ENCODE results near the gene TRMT112. TPM values are rescaled to one million over a fixed set of nuclear protein-coding genes. Genes with fewer than 3 reads are reported as not detected.

Gene TRMT112
- total and polyA plus RNA-seq, 10 of the 15 experiments (the other 5 are each of a cell fraction or from before 2014, with no cell fraction given): 212 to 455 (median 308) TPM

DNA sequence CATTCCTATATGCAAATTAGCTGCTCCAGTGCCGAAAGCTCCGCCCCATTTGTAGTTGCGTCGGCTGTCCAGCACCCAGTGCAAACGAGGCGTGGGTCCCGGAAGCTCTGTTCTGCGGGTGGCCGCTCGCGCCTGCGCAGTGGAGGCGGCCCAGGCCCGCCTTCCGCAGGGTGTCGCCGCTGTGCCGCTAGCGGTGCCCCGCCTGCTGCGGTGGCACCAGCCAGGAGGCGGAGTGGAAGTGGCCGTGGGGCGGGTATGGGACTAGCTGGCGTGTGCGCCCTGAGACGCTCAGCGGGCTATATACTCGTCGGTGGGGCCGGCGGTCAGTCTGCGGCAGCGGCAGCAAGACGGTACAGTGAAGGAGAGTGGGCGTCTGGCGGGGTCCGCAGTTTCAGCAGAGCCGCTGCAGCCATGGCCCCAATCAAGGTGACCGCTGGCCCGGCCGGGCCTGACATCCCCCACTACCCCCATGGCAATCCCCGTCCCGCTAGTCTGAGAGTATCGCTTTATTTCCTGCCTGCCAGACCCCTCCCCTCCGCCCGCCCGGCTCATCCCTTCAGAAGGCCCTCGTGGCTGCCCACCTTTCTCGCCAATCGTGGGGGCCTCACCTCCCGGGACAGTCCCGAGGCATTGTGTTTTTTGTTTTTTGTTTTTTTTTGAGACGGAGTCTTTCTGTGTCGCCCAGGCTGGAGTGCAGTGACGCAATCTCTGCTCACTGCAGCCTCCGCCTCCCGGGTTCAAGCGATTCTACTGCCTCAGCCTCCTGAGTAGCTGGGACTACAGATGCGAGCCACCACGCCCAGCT, 804 bp upstream of the TRMT112 start, which contains the start of gene PRDX5 (continued):
- TF ChIP-seq GABPA (IDR thresholded peaks at IDR 0.05; ENCODE audit: low read depth) (no peak), DPF2 (IDR thresholded peaks at IDR 0.05) (peak; percentile 77; the same call in 1 of the 2 replicates), EGR1 (IDR thresholded peaks at IDR 0.05; ENCODE audit: borderline replicate concordance in 1 of 2, low read depth in 2 of 2, low read length in 2 of 2) (no peak), TCF12 (IDR thresholded peaks at IDR 0.05; ENCODE audit: low read depth, low read length) (0 out of 2 replicates have a peak, but pooled peaks have one; percentile 37), CEBPB (IDR thresholded peaks at IDR 0.05; ENCODE audit: borderline replicate concordance in 1 of 2, low read depth in 2 of 2, low read length in 2 of 2) (no peak), SMC3 (IDR thresholded peaks at IDR 0.05; ENCODE audit: borderline replicate concordance, low read length) (peak; percentile 47), ZNF274 (IDR thresholded peaks at IDR 0.05; ENCODE audit: insufficient read depth, insufficient read length) (no peak), NFIC (IDR thresholded peaks at IDR 0.05; ENCODE audit: low read depth, low read length) (no peak), NFYA (IDR thresholded peaks at IDR 0.05; ENCODE audit: borderline replicate concordance, low read depth, low read length) (no peak), RBBP5 (conservative IDR thresholded peaks at IDR 0.05) (no peak), FOXK2 (IDR thresholded peaks at IDR 0.05) (no peak), ETV6 (conservative IDR thresholded peaks at IDR 0.05 in 1 of 2, IDR thresholded peaks at IDR 0.05 in 1 of 2; ENCODE audit: borderline replicate concordance in 1 of 2, low read depth in 1 of 2) (no peak), CHD4 (IDR thresholded peaks at IDR 0.05) (no peak)
- TF ChIP-seq, protein P1, sequence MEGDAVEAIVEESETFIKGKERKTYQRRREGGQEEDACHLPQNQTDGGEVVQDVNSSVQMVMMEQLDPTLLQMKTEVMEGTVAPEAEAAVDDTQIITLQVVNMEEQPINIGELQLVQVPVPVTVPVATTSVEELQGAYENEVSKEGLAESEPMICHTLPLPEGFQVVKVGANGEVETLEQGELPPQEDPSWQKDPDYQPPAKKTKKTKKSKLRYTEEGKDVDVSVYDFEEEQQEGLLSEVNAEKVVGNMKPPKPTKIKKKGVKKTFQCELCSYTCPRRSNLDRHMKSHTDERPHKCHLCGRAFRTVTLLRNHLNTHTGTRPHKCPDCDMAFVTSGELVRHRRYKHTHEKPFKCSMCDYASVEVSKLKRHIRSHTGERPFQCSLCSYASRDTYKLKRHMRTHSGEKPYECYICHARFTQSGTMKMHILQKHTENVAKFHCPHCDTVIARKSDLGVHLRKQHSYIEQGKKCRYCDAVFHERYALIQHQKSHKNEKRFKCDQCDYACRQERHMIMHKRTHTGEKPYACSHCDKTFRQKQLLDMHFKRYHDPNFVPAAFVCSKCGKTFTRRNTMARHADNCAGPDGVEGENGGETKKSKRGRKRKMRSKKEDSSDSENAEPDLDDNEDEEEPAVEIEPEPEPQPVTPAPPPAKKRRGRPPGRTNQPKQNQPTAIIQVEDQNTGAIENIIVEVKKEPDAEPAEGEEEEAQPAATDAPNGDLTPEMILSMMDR (IDR thresholded peaks at IDR 0.05 in 2 of 3, conservative IDR thresholded peaks at IDR 0.05 in 1 of 3; ENCODE audit: control insufficient read depth in 2 of 3, extremely low read depth in 1 of 3, insufficient read depth in 1 of 3, low read depth in 3 of 3, low read length in 3 of 3): peak; percentile 41 to 91 (median 41); a peak in 5 of 6 replicates
- TF ChIP-seq, protein P2, sequence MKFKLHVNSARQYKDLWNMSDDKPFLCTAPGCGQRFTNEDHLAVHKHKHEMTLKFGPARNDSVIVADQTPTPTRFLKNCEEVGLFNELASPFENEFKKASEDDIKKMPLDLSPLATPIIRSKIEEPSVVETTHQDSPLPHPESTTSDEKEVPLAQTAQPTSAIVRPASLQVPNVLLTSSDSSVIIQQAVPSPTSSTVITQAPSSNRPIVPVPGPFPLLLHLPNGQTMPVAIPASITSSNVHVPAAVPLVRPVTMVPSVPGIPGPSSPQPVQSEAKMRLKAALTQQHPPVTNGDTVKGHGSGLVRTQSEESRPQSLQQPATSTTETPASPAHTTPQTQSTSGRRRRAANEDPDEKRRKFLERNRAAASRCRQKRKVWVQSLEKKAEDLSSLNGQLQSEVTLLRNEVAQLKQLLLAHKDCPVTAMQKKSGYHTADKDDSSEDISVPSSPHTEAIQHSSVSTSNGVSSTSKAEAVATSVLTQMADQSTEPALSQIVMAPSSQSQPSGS (IDR thresholded peaks at IDR 0.05; ENCODE audit: low read length): no peak
- TF ChIP-seq, protein P3, sequence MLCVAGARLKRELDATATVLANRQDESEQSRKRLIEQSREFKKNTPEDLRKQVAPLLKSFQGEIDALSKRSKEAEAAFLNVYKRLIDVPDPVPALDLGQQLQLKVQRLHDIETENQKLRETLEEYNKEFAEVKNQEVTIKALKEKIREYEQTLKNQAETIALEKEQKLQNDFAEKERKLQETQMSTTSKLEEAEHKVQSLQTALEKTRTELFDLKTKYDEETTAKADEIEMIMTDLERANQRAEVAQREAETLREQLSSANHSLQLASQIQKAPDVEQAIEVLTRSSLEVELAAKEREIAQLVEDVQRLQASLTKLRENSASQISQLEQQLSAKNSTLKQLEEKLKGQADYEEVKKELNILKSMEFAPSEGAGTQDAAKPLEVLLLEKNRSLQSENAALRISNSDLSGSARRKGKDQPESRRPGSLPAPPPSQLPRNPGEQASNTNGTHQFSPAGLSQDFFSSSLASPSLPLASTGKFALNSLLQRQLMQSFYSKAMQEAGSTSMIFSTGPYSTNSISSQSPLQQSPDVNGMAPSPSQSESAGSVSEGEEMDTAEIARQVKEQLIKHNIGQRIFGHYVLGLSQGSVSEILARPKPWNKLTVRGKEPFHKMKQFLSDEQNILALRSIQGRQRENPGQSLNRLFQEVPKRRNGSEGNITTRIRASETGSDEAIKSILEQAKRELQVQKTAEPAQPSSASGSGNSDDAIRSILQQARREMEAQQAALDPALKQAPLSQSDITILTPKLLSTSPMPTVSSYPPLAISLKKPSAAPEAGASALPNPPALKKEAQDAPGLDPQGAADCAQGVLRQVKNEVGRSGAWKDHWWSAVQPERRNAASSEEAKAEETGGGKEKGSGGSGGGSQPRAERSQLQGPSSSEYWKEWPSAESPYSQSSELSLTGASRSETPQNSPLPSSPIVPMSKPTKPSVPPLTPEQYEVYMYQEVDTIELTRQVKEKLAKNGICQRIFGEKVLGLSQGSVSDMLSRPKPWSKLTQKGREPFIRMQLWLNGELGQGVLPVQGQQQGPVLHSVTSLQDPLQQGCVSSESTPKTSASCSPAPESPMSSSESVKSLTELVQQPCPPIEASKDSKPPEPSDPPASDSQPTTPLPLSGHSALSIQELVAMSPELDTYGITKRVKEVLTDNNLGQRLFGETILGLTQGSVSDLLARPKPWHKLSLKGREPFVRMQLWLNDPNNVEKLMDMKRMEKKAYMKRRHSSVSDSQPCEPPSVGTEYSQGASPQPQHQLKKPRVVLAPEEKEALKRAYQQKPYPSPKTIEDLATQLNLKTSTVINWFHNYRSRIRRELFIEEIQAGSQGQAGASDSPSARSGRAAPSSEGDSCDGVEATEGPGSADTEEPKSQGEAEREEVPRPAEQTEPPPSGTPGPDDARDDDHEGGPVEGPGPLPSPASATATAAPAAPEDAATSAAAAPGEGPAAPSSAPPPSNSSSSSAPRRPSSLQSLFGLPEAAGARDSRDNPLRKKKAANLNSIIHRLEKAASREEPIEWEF (IDR thresholded peaks at IDR 0.05; ENCODE audit: insufficient replicate concordance, low read depth, low read length): no peak

Data from GM12878 (cell line).